Stimulated activated CD8-positive, alpha-beta memory T cell treated with anti-CD3 and anti-CD28 coated beads, Interleukin-7, amount 100 ng/mL, for 48 hours (primary cell): Measurements from ENCODE around the gene TPR.

Experiments used
- DNase-seq, 2 donors: peaks; one replicate each; pipeline ENCODE4 v3.0.0-alpha.2; 2020; ENCODE audit warnings: low read depth in 1 of 2; ENCODE audit errors: extremely low read depth in 1 of 2

Gene TPR

DNA sequence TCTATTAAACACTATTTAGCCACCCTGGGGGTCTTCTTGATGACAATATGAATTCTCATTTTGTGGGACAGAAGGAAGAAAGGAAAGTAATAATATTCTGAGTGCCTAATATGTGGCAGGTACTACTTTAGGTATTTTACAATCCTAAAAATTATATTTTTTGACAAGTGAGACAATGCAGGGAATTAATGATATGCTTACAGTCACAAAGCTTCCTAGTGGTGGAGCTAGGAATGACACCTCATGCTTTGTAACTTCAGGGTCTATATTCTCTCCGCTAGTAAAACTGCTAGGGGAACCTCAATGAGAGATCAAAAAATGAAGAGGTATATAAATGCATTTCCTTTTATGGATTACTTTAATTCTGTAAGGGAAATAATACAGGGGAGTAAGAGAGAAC lies 44.3 kb downstream of the TPR start:
- no peak for DNase-seq

DNA sequence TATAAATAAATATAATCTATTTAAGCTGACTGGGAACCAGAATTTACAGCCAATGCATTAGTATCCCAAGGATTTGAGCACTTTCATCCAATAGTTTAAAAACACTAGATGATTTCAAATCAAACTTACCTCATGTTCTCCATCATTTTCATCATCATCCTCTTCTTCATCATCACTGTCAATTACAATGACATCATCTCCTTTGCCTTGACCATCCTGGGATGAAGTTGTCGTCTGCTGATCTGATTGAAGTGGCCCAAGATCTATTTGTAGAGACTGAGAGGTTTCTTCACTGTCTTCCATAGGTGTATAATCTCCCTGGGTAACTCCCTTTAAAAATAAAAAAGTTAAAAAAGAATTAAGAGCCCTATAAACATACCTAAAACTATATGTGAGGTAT lies 47.7 kb downstream of the TPR start:
- DNase-seq = no peak

DNA sequence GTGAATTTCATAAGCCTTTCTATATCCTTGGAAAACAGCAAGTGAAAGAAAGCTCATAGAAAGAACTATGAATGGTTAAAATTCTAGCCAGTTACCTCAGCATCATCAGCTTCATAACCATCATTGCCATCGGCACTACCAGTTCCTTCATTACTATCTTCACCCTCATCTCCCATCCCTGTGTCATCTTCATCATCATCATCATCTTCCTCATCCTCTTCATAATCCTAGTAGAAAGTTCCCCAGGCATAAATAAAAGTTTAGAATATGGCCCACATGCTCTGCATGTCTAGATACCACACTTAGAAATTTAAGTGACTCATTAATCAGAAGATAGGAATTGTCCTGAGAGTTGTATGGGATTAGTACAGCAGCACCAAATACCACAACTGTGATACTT lies 49.0 kb downstream of the TPR start:
- no peak for DNase-seq

DNA sequence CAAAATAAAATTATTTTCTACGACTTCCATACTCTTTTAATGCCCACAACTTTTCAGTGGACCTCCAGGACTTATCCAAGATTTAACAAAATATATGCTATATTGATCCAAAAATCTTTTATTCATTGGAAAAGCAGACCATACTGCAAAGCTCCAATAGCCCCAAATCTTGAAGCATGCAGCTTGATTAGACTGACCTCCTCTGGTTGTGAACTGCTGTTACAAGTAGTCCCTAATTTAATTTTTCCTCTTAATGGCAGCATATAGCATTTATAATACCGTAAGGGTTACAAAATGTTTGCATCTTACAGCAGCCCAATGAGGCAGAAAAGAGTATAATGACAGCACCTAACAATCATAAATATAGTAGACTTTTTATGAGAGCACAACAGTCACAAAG lies 49.8 kb downstream of the TPR start:
- no peak for DNase-seq

DNA sequence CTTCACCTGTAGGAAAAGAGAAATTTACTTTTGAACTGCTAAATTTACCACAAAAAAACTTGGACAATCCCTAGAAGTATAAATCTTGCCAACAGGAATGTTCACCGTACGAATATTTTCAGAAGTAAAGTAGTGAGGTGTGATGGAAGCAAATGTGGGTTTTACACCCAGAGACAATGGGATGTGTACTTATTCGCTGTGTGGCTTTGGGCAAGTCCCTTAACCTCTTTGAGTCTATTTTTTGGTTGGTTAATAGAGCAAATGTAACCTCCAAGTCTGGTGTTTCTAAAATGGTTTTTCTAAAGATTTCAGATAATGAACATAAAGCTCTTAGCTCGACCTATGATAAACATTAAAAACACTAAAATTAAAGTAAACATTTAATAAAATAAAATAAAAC lies 51.2 kb downstream of the TPR start:
- no peak for DNase-seq

DNA sequence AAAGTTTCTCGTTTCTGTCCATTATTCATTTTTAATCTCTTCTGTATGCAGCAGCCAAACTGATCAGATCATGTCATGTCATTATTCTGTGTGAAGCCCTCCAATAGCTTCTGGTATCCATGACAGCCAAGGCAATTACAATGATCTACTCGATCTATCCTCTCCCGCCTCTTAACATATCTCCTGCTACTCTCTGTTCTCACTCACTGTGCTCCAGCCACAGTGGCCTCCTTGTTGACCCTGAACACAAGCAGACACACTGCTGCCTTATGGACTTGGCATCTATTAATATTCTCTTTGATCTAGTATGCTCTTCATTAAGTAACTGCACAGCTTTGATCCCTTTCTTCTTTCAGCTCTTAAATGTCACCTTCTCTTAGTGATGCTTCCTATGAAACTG lies 59.5 kb downstream of the TPR start:
- DNase-seq = no peak

DNA sequence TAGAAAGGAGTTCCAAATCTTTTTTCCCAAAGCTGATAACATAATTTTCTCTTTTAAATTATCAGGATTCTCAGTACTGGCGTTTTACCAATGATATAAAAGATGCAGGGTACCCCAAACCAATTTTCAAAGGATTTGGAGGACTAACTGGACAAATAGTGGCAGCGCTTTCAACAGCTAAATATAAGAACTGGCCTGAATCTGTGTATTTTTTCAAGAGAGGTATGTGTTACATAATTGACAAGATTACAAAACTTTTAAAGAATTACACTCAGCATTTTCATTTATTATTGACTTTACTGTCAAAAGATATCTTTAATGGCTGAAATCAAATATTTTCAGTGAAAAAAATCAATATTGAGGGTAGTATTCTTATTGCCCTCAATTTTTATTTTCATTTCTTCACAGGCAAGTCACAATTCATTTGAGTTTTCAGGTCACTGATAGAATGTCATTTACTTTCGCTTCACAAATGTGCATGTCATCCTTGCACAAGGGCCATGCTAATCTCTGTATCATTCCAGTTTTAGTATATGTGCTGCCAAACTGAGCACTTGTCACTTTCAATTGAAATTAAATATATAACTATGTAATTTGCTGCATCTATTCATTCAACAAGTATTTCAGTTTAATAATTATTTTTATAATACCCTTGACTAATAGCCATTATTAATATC lies 63.5 kb downstream of the TPR start:
- DNase-seq = no peak

DNA sequence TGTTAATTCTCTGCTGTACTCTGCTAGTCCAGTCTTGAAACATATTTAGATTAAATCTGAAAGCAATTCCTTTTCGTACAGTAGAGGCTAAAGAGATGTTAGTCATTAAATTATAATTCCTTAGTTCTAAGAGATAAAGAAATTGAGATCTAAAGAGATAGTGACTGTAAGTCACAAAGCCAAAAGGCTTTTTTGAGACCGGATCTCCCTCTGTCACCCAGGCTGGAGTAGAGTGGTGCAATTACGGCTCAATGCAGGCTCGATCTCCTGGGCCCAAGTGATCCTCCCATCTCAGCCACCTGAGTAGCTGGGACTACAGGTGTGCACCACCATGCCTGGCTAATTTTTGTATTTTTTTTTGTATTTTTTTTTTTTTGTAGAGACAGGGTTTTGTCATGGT lies 64.7 kb downstream of the TPR start:
- no peak for DNase-seq

DNA sequence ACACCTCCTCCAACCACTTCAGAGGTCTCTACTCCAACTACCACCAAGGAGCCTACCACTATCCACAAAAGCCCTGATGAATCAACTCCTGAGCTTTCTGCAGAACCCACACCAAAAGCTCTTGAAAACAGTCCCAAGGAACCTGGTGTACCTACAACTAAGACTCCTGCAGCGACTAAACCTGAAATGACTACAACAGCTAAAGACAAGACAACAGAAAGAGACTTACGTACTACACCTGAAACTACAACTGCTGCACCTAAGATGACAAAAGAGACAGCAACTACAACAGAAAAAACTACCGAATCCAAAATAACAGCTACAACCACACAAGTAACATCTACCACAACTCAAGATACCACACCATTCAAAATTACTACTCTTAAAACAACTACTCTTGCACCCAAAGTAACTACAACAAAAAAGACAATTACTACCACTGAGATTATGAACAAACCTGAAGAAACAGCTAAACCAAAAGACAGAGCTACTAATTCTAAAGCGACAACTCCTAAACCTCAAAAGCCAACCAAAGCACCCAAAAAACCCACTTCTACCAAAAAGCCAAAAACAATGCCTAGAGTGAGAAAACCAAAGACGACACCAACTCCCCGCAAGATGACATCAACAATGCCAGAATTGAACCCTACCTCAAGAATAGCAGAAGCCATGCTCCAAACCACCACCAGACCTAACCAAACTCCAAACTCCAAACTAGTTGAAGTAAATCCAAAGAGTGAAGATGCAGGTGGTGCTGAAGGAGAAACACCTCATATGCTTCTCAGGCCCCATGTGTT lies 66.6 kb downstream of the TPR start:
- no peak for DNase-seq

DNA sequence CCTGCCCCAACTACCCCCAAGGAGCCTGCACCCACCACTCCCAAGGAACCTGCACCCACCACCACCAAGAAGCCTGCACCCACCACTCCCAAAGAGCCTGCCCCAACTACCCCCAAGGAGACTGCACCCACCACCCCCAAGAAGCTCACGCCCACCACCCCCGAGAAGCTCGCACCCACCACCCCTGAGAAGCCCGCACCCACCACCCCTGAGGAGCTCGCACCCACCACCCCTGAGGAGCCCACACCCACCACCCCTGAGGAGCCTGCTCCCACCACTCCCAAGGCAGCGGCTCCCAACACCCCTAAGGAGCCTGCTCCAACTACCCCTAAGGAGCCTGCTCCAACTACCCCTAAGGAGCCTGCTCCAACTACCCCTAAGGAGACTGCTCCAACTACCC lies 67.6 kb downstream of the TPR start:
- DNase-seq = no peak

DNA sequence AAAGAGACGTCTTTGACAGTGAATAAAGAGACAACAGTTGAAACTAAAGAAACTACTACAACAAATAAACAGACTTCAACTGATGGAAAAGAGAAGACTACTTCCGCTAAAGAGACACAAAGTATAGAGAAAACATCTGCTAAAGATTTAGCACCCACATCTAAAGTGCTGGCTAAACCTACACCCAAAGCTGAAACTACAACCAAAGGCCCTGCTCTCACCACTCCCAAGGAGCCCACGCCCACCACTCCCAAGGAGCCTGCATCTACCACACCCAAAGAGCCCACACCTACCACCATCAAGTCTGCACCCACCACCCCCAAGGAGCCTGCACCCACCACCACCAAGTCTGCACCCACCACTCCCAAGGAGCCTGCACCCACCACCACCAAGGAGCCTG lies 68.5 kb downstream of the TPR start:
- no peak for DNase-seq

DNA sequence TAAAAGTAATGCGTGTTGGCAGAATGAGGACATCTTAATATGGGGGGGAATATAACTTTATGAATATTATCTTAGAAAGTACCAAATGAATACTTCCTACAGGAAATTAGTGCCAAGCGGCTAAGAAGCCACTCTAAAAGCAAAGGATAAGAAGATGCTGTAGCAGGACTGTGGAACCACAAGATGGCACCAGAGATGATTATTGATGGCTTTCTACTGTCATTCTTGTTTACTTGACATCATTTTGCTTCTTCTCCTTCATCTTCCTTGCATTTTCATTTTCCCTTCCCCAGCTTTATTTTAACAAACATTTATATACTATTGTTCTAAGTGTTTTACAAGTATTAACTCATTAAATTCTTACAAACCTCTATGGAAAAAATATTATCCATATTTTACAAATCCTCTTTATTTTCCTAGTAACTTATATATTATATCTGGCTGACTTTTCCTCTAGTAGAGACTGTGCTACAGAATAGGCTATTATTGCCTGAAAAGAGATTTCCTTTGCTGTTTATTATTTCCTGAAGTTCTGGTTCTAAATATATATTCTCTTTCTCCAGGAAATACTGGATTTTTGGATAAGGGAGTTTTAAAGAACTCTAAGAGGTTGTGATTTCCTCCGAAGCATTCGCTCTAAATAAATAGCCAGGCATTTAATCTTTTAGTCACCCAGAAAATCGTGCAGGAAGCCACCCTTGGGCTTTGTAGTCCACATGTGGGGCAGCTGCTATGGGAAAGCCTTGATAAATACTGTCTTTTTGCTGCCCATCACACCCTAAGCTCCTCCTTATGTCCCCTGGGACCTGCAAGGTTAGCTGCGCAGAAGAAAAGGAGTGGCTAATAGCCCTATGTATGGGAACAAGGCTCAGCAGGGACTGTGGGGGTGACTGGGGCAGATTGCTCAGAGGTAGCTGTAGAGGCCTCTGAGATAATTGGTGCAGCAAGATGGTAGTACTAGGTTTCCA lies 69.8 kb downstream of the TPR start:
- DNase-seq = no peak

DNA sequence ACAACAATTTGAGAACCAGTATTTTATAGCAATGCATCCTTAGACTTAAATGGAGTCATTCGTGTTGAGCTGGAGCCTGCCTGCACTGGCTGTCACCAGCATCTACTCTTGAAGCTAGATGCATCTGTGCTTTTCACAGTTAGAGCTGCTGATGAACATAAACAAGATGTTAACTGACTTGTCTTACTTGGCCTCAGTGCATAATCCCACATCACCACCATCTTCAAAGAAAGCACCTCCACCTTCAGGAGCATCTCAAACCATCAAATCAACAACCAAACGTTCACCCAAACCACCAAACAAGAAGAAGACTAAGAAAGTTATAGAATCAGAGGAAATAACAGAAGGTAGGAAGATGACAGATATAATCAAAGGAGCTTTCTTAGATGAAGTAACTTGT lies 71.1 kb downstream of the TPR start:
- no peak for DNase-seq

DNA sequence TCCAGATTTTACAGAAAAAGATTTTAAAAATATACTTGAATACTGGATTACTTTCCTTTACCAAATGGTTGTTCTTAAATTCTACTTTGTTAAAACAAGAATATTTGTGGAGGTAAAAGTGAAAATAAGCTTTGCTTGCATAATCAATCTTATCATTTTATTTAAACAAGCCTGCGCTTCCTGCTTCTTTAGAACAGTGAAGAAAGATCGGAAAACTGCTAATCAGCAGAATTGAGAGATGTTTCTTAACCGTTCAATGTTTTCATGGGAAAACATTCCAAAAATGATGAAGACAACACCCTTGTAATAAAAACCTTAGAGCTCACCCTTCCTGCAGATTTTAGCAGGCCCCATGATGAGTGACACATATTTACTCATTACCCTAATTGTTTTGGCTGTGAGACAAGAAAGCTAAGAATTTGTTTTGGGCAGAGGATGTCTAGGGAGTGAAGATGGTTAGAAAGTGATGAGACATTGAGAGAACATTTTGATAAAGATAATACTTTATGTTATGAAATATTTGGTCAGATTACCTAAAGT lies 72.6 kb downstream of the TPR start:
- DNase-seq = no peak

DNA sequence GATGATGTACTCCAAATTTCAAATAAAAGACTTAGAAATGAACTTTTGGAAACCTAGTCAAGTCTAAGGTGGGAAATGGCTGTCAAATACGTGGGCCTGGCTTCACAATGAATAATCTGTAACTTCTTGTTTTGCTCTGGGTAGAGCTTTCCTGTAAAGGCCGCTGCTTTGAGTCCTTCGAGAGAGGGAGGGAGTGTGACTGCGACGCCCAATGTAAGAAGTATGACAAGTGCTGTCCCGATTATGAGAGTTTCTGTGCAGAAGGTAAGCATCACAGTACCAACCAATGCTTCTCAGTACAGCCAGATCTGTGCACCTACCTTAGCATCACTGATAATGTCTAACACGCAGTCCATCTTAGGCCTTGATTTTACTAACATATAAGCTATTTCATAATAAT lies 73.6 kb downstream of the TPR start:
- no peak for DNase-seq

DNA sequence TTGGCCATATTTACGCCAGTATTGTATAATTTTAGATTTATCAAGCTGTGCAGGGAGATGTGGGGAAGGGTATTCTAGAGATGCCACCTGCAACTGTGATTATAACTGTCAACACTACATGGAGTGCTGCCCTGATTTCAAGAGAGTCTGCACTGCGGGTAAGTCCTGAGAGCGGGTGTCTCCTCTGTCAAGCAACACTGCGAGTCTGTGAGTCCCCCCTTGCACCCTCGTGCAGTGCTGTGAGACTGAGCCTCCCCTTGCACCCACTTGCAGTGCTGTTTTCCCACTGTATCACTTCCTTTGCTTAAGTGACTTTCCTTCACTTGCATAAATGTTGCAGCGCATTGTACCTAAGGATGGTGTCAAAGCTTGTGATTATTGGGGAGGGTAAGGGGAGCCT lies 75.0 kb downstream of the TPR start:
- no peak for DNase-seq

DNA sequence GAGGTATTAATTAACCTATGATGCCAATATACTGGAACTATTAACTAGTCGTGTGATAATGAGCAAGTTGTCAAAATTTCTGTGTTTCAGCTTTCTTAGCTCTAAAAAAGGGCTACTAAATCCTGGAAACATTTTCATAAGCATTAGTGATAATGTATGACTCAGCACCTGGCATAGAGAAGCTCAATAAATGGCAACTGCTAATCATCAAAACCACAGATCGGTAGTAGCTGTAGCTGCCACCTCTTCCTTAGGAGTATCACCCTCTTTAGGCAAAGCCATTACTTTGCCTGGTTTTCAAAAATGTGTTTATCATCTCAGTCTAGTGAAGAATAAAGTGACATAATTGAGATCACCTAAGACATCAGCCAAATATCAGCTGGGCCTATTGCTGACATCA lies 75.5 kb downstream of the TPR start:
- DNase-seq = no peak

DNA sequence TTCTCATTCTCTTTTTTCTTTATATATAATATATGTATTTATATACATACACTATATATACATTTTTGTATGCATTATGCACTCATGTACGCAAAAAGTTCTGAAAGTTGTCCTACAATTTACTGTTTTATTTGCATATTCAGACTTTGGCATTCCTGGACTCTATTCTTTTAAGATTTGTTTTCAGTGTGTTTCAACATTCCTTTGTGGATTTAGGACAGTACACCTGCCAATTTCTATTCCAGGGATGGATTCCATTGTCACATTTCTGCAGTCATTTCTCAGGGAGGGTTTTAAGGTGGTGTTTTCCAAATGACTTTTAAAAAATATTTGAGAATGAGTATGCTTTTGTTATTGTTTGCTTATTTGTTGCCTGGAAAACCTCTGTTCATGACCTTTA lies 76.2 kb downstream of the TPR start:
- DNase-seq = no peak

DNA sequence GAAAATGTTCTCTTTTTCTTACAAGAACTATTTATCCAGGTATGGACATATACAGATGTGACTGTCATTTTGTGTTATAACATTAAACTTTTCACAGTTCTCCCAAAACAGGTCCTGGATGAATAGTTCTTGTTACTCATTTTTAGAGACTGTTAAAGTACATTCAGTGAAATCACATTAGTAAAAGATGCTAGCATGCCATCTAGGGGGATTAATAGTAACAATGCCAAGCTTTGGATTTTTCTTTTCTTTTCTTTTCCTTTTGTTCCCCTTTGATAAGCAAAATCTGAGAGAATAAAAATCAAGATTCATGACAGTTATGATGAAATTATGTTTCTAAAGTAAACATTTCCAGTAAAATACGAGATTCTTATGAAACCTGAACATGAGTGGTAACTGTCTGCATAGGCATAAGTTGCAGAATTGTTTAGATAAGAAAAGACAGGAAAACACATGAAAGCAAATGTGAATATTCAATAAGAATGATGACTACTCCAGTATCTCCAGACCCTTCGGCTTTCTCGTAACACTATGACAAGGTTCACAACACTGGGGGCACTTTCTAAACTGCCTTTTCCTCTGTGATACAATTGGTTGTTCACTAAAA lies 77.5 kb downstream of the TPR start:
- DNase-seq = no peak

DNA sequence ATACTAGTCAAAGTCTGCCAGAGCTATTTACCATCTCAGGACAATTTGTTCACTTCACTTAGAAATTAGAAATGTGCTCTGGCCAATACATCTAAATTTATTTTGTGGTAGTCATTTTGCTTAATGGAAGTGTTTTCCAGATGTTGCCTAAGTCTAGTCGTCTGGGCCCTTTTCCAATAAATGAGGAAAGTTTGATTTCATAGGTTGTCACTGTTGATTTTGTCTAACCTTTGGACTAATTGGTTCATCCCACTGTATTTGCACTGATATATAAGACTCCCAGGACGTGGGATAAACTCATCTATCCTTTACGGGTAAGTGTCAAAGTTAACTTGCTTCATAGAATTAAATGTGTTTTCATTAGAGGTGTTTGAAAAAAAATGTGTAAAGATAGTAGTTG lies 79.1 kb downstream of the TPR start, which contains the start of gene PRG4:
Gene PRG4 (plus strand): TSS at position 300 of the 400 bp plus-strand sequence.
- no peak for DNase-seq

DNA sequence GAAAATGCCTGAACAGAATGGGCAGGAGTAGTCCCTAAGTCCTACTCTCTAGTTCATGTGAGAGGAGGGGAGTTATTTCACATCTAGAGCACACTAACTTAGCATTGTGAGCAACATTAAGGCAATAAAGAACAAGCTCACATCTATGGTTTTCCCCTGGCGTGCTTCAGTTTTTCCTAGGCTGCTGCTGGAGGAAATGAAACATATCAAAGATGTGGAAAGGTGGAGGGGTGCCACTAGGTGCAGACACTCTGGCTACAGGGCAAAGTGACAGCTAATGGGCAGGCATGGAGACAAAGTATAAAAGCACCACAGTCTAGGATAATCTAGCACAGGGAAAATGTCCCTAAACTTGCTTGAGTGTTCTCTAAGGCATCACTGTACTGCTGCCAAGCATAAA lies 82.2 kb downstream of the TPR start:
- DNase-seq = no peak
